Effector CD8-positive, alpha-beta T cell (primary cell): Measurements from ENCODE around the gene CHRM5.

Experiments used
- DNase-seq: peaks from one replicate; lab custom pipeline; 2025; lab: John Stamatoyannopoulos, UW

CHRM5 gene

GRCh38 chr15:34101366-34102174 lies 133.3 kb downstream of the CHRM5 start, which contains the start of the genes EMC7 and PGBD4:
Gene EMC7, minus strand, starts transcription at chr15:34101862. Its CDS starts 23 bp downstream, at chr15:34101839.
Gene PGBD4, plus strand, starts transcription at chr15:34102083. Its CDS starts 449 bp downstream, at chr15:34102532.
- peak; percentile 98 for DNase-seq

- no peak for DNase-seq
Measured at GRCh38 chr15:34102175-34102925, 134.1 kb downstream of the CHRM5 start.

- DNase-seq = no peak
Measured at GRCh38 chr15:34106423-34106822, 138.1 kb downstream of the CHRM5 start.

- no peak for DNase-seq
Measured at GRCh38 chr15:34107315-34107714, 139.0 kb downstream of the CHRM5 start.

DNA sequence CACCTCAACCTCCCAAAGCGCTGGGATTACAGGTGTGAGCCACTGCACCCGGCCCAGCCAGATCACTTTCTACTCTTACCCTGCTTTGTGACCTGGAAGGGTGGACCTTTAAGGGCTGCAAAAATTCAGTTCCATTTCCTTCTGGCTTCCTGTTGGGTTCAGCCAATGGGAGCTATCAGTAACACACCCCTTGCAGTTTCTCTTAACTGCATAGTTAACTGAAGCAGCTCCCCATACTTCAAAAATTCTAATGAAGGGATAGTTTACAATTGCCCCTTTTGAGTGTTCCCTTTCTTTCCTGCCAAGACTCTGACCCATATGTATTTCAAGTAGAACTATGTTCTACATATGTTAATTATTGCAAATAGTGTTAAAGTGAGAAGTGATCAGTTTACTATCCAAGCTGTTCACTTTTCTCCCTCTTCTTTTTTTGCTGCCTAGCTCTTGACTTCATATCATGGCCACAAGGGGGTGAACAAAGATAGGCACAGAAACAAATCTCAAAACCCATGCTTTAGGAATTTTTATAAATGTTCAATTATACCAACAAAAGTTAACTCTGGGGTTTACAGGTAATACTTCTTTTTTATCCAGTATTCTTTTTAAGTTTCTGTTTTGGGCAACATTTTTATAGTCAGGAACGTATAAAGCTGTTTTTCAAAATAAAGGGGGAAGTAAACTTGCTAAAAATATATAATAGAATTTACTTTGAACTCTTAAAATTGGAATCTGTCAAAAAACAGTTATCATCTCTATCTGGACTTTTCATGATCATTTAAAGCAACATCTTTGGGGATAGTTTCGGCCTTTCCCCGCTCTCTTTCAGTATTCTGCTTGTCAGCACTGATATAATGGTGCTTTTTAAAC lies 141.7 kb downstream of the CHRM5 start:
- no peak for DNase-seq

- DNase-seq = no peak
Measured at GRCh38 chr15:34111488-34111887, 143.2 kb downstream of the CHRM5 start.

GRCh38 chr15:34114215-34114614 lies 145.9 kb downstream of the CHRM5 start:
- DNase-seq = no peak

GRCh38 chr15:34114739-34115138 lies 146.4 kb downstream of the CHRM5 start:
- DNase-seq = no peak

DNA sequence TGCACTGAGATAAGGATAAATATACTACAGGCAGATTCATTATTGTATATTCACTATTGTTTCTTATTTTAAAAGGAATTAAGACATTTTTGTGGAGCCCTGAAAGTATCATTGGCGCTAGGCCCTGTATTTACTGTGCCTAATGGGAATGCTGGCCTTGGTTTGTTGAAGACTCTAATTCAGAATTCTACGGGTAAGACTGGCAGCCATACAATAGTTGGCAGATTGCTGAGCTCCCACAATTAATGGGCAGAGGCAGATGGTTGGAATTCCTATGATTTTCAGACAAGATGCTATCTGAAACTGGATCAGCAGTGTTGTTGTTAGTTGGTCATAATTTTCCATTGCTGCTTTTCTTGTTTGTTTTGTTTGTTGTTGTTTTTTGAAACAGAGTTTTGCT lies 148.3 kb downstream of the CHRM5 start:
- DNase-seq = no peak
